ENCODE measurements around the gene TBC1D17. TPM values are rescaled to one million over a fixed set of nuclear protein-coding genes. Genes with fewer than 3 reads are reported as not detected.

Gene TBC1D17
- total and polyA plus RNA-seq, 10 donors, result 20.8 to 53.5 (median 36.6) TPM

GRCh38 chr19:49869484-49870308 lies 7.8 kb upstream of the TBC1D17 start:
- H3K36me3 ChIP-seq, result peaks cover 0 to 46% (median 5%) of the 10 kb centered on the region in 6 donors
- peak overlapping the region; percentile 90 to 98 (median 95) for H3K27ac ChIP-seq

GRCh38 chr19:49870309-49870901 lies 7.1 kb upstream of the TBC1D17 start:
- no peak for DNase-seq
- Histone ChIP-seq H3K9me3 (no peaks in the 10 kb centered on the region), H3K27me3 (replicated peaks in 1 of 7) (no peaks in the 10 kb centered on the region), H3K27ac (peak overlapping the region; percentile 90 to 98 (median 95)), H3K4me1 (peaks cover 32 to 89% (median 57%) of the 10 kb centered on the region in 6 donors), H3K36me3 (peaks cover 0 to 41% (median 1%) of the 10 kb centered on the region in 6 donors), H3K4me3 (peak overlapping the region; percentile 48 to 93 (median 56))
- no peak for TF ChIP-seq CTCF (IDR thresholded peaks at IDR 0.05 in 8 of 11, conservative IDR thresholded peaks at IDR 0.05 in 3 of 11)
- peak in 1 of 3 donors; percentile 5 for TF ChIP-seq POLR2AphosphoS5 (IDR thresholded peaks at IDR 0.05)
- 67 to 90% (median 85%) methylated on average over 7 to 15 of the region's 15 CpGs for WGBS, 5 donors
- intact Hi-C loops (cut with DNase I; ENCODE audit: low total_unique reads), result no loop called here

More at GRCh38 chr19:49869484-49870308, 7.8 kb upstream of the TBC1D17 start:
- Histone ChIP-seq H3K9me3 (no peaks in the 10 kb centered on the region), H3K4me3 (peak overlapping the region; percentile 48 to 93 (median 56)), H3K4me1 (peaks cover 39 to 89% (median 58%) of the 10 kb centered on the region in 6 donors), H3K27me3 (replicated peaks in 1 of 7) (no peaks in the 10 kb centered on the region)
- TF ChIP-seq POLR2AphosphoS5 (IDR thresholded peaks at IDR 0.05), result peak; percentile 94 to 96 (median 96)
- peak in 2 of 3 donors; percentile 21 to 57 for TF ChIP-seq POLR2A (IDR thresholded peaks at IDR 0.05)
- peak in 6 of 11 experiments; percentile 5 to 48 (median 39) for TF ChIP-seq CTCF (IDR thresholded peaks at IDR 0.05 in 8 of 11, conservative IDR thresholded peaks at IDR 0.05 in 3 of 11)
- intact Hi-C loops (cut with DNase I; ENCODE audit: low total_unique reads), result no loop called here
- peak; percentile 96 for DNase-seq
- WGBS, 5 donors, result 0 to 3% (median 1%) methylated on average over 25 to 67 of the region's 67 CpGs

- DNase-seq, result no peak
- Histone ChIP-seq H3K36me3 (peaks cover 0 to 41% (median 1%) of the 10 kb centered on the region in 6 donors), H3K9me3 (no peaks in the 10 kb centered on the region), H3K4me1 (peaks cover 23 to 85% (median 53%) of the 10 kb centered on the region in 6 donors), H3K27me3 (replicated peaks in 1 of 7) (no peaks in the 10 kb centered on the region), H3K4me3 (no peak overlapping the region), H3K27ac (peak overlapping the region in 3 of 8 donors; percentile 95 to 98 (median 97))
- intact Hi-C loops (cut with DNase I; ENCODE audit: low total_unique reads), result no loop called here
- TF ChIP-seq POLR2AphosphoS5 (IDR thresholded peaks at IDR 0.05) (no peak), POLR2A (IDR thresholded peaks at IDR 0.05) (no peak), CTCF (IDR thresholded peaks at IDR 0.05 in 8 of 11, conservative IDR thresholded peaks at IDR 0.05 in 3 of 11) (no peak)
- WGBS, 5 donors, result 82 to 96% (median 92%) methylated on average over 11 to 17 of the region's 17 CpGs
Observed at GRCh38 chr19:49871349-49871985, 6.0 kb upstream of the TBC1D17 start.
